K562 (cell line): ENCODE results near the gene CACTIN. TPM values are rescaled to one million over a fixed set of nuclear protein-coding genes. Genes with fewer than 3 reads are reported as not detected.

ENCODE experiments used
- BACH1 ChIP-seq: fragments of 200-800 bp; sonication (Bioruptor generic); IDR thresholded peaks from 2 replicates; pipeline ENCODE4 v1.6.1; 2016; ENCODE audit warnings: missing genetic modification characterization, missing compliant biosample characterization
- BRD9 ChIP-seq: fragments of 450-650 bp; IDR thresholded peaks from 2 replicates; pipeline ENCODE4 v1.6.1; 2018; ENCODE audit warnings: low read depth; ENCODE audit not compliant: partially characterized antibody
- CAMTA2 ChIP-seq: fragments of 250-450 bp; sonication (Bioruptor Pico); conservative IDR thresholded peaks from 2 replicates; pipeline ENCODE4 v1.5.1; 2022
- CHCHD3 ChIP-seq: fragments of 250-450 bp; sonication (Bioruptor Pico); IDR thresholded peaks from 2 replicates; pipeline ENCODE4 v2.1.2; 2022; ENCODE audit warnings: mild to moderate bottlenecking
- EGR1 ChIP-seq: fragments of 450-650 bp; conservative IDR thresholded peaks from 2 replicates; pipeline ENCODE4 v1.6.1; 2017; ENCODE audit warnings: mild to moderate bottlenecking
- FIP1L1 ChIP-seq: fragments of 200-400 bp; formaldehyde crosslinking; IDR thresholded peaks from 2 replicates; pipeline ENCODE4 v1.6.1; 2018; ENCODE audit warnings: mild to moderate bottlenecking, low read depth, low read length; ENCODE audit not compliant: poor library complexity, severe bottlenecking
- L3MBTL2 ChIP-seq: fragments of 450-650 bp; IDR thresholded peaks from 2 replicates; pipeline ENCODE4 v1.6.1; 2016; ENCODE audit warnings: mild to moderate bottlenecking, moderate library complexity
- MAX ChIP-seq: sonication (generic); formaldehyde crosslinking; IDR thresholded peaks from 2 replicates; pipeline ENCODE4 v1.9.0; 2022; ENCODE audit warnings: mild to moderate bottlenecking, missing genetic modification reagents
- MTA1 ChIP-seq: fragments of 450-650 bp; IDR thresholded peaks from 2 replicates; pipeline ENCODE4 v1.6.1; 2017; ENCODE audit warnings: borderline replicate concordance
- NCOA6 ChIP-seq: fragments of 450-650 bp; IDR thresholded peaks from 2 replicates; pipeline ENCODE4 v1.6.1; 2017; ENCODE audit warnings: mild to moderate bottlenecking
- NFIC ChIP-seq: fragments of 450-650 bp; IDR thresholded peaks from 2 replicates; pipeline ENCODE4 v1.6.1; 2017; ENCODE audit warnings: mild to moderate bottlenecking, inconsistent platforms
- NONO ChIP-seq, 2 experiments: fragments of 200-400 bp in 1 of 2; fragments of 450-650 bp in 1 of 2; formaldehyde crosslinking in 1 of 2; IDR thresholded peaks; 2 replicates each; pipeline ENCODE4 v1.6.1; 2017; ENCODE audit warnings: low read depth in 2 of 2, mild to moderate bottlenecking in 2 of 2, moderate library complexity in 2 of 2, low read length in 1 of 2
- POLR2AphosphoS2 ChIP-seq: IDR thresholded peaks from 2 replicates; pipeline ENCODE4 v1.6.1; 2012; ENCODE audit warnings: low read length, improper control_type of control experiment
- POLR3A ChIP-seq: IDR thresholded peaks from 2 replicates; pipeline ENCODE4 v1.6.1; 2011; ENCODE audit warnings: borderline replicate concordance, mild to moderate bottlenecking, moderate library complexity; ENCODE audit not compliant: insufficient read length, insufficient read depth; ENCODE audit errors: extremely low read depth
- TAF7 ChIP-seq: fragments of 450-650 bp; IDR thresholded peaks from 2 replicates; pipeline ENCODE4 v1.6.1; 2016; ENCODE audit warnings: missing genetic modification characterization, missing compliant biosample characterization
- ZBTB8A ChIP-seq: fragments of 450-650 bp; IDR thresholded peaks from 2 replicates; pipeline ENCODE4 v1.6.1; 2018; ENCODE audit warnings: mild to moderate bottlenecking, moderate library complexity; ENCODE audit not compliant: partially characterized antibody
- ZFP36 ChIP-seq: fragments of 150-350 bp; IDR thresholded peaks from 2 replicates; pipeline ENCODE4 v1.6.1; 2018; ENCODE audit warnings: low read length, low read depth; ENCODE audit not compliant: partially characterized antibody
- ZNF175 ChIP-seq: fragments of 200-800 bp; sonication (Bioruptor generic); IDR thresholded peaks from 2 replicates; pipeline ENCODE4 v1.6.1; 2016; ENCODE audit warnings: low read depth, mild to moderate bottlenecking, missing genetic modification characterization, missing compliant biosample characterization
- ZNF23 ChIP-seq: fragments of 250-450 bp; sonication (Bioruptor Pico); IDR thresholded peaks from 2 replicates; pipeline ENCODE4 v1.4.0; 2020; ENCODE audit warnings: mild to moderate bottlenecking
- ZNF263 ChIP-seq: sonication (generic); formaldehyde crosslinking; IDR thresholded peaks from 2 replicates; pipeline ENCODE4 v1.8.0; 2022; ENCODE audit warnings: mild to moderate bottlenecking, missing genetic modification reagents, borderline replicate concordance
- ZNF347 ChIP-seq: fragments of 450-650 bp; formaldehyde crosslinking; IDR thresholded peaks from 2 replicates; pipeline ENCODE4 v1.4.0; 2020; ENCODE audit warnings: low read depth, mild to moderate bottlenecking, moderate library complexity
- ZNF586 ChIP-seq: fragments of 450-650 bp; formaldehyde crosslinking; conservative IDR thresholded peaks from 2 replicates; pipeline ENCODE4 v1.4.0; 2020; ENCODE audit warnings: mild to moderate bottlenecking, moderate library complexity
- ZNF76 ChIP-seq: fragments of 250-450 bp; sonication (Bioruptor Pico); IDR thresholded peaks from 2 replicates; pipeline ENCODE4 v1.4.0; 2020; ENCODE audit warnings: mild to moderate bottlenecking, moderate library complexity, borderline replicate concordance
- polyA plus RNA-seq, 8 experiments: library from polyadenylated mRNA; depleted of rRNA in 4 of 8; stranded (reverse) in 5 of 8; unstranded in 3 of 8; fragments of >200 nt; fragmentation: Nextera tagmentation in 2 of 8; fragmentation: Illumina TruSeq in 1 of 8; extraction: Ambion mirVana in 2 of 8; extraction: Trizol in 1 of 8; gene quantifications; 2 replicates each; pipeline versions ENCODE4 v1.2.1 to v1.2.3, GENCODE V29; 2011 to 2014; ENCODE audit warnings: inconsistent platforms in 1 of 8, missing spikeins in 1 of 8
- total RNA-seq, 7 experiments: library from RNA; depleted of rRNA in 6 of 7; stranded (reverse); fragments of >200 nt in 6 of 7; fragmentation: Illumina TruSeq in 2 of 7; extraction: Trizol in 2 of 7; gene quantifications; 2 replicates each; pipeline versions ENCODE4 v1.2.1 to v1.2.3, GENCODE V29; 2011 to 2021; ENCODE audit warnings: low replicate concordance in 1 of 7
- TF ChIP-seq, protein P1 (sequence below): IDR thresholded peaks from 3 replicates; pipeline ENCODE4 v1.6.1; 2011; ENCODE audit warnings: borderline replicate concordance, mild to moderate bottlenecking; ENCODE audit not compliant: insufficient read length, insufficient read depth
- TF ChIP-seq, protein P2 (sequence below), 2 experiments: fragments of 450-650 bp in 1 of 2; sonication (generic) in 1 of 2; formaldehyde crosslinking; conservative IDR thresholded peaks; 2 replicates each; pipeline versions ENCODE4 v1.4.0 to v1.8.1; 2020 to 2022; ENCODE audit warnings: mild to moderate bottlenecking in 1 of 2, missing genetic modification reagents in 1 of 2
- TF ChIP-seq, protein P3 (sequence below): sonication (generic); IDR thresholded peaks from 2 replicates; pipeline ENCODE4 v1.6.1; 2016

The CACTIN gene
- total and polyA plus RNA-seq, 9 of the 15 experiments (the other 6 are each of a cell fraction or from before 2014, with no cell fraction given), result 0.15 to 49.2 (median 15.0) TPM

- peak; percentile 36; the same call in 1 of the 2 replicates for TF ChIP-seq ZNF263 (CRISPR knock-in tag)
- no peak for TF ChIP-seq ZBTB8A
- peak; percentile 47; the same call in 1 of the 2 replicates for TF ChIP-seq MAX
- TF ChIP-seq, protein P1, sequence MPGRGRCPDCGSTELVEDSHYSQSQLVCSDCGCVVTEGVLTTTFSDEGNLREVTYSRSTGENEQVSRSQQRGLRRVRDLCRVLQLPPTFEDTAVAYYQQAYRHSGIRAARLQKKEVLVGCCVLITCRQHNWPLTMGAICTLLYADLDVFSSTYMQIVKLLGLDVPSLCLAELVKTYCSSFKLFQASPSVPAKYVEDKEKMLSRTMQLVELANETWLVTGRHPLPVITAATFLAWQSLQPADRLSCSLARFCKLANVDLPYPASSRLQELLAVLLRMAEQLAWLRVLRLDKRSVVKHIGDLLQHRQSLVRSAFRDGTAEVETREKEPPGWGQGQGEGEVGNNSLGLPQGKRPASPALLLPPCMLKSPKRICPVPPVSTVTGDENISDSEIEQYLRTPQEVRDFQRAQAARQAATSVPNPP, result no peak
- TF ChIP-seq NFIC, result no peak
- no peak for TF ChIP-seq BACH1 (tag)
- no peak for TF ChIP-seq ZNF23 (CRISPR knock-in tag)
- TF ChIP-seq NCOA6, result no peak
- no peak for TF ChIP-seq ZNF175
- TF ChIP-seq ZNF76 (CRISPR knock-in tag), result no peak
- peak; percentile 57; the same call in 1 of the 2 replicates for TF ChIP-seq POLR2AphosphoS2
- no peak for TF ChIP-seq BRD9
- TF ChIP-seq ZNF347 (CRISPR knock-in tag), result no peak
- no peak for TF ChIP-seq ZNF586 (CRISPR knock-in tag)
- no peak for TF ChIP-seq FIP1L1
- no peak for TF ChIP-seq CHCHD3 (CRISPR knock-in tag)
- TF ChIP-seq L3MBTL2, result no peak
- TF ChIP-seq, protein P2, sequence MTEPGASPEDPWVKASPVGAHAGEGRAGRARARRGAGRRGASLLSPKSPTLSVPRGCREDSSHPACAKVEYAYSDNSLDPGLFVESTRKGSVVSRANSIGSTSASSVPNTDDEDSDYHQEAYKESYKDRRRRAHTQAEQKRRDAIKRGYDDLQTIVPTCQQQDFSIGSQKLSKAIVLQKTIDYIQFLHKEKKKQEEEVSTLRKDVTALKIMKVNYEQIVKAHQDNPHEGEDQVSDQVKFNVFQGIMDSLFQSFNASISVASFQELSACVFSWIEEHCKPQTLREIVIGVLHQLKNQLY (CRISPR knock-in tag; conservative IDR thresholded peaks at IDR 0.05), result no peak
- no peak for TF ChIP-seq POLR3A
- TF ChIP-seq CAMTA2 (CRISPR knock-in tag), result no peak
- TF ChIP-seq TAF7 (tag), result no peak
- TF ChIP-seq ZFP36, result no peak
- TF ChIP-seq, protein P3, sequence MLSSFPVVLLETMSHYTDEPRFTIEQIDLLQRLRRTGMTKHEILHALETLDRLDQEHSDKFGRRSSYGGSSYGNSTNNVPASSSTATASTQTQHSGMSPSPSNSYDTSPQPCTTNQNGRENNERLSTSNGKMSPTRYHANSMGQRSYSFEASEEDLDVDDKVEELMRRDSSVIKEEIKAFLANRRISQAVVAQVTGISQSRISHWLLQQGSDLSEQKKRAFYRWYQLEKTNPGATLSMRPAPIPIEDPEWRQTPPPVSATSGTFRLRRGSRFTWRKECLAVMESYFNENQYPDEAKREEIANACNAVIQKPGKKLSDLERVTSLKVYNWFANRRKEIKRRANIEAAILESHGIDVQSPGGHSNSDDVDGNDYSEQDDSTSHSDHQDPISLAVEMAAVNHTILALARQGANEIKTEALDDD, result no peak
- no peak for TF ChIP-seq MTA1
- TF ChIP-seq EGR1, result peak; percentile 94
- no peak for TF ChIP-seq NONO (IDR thresholded peaks at IDR 0.05; ENCODE audit: low read depth in 2 of 2, low read length in 1 of 2)
These were observed 16.5 kb upstream of the CACTIN start (continued) for GRCh38 chr19:3642987-3643673.
